ENCODE data around the gene KIF3A.

Gene KIF3A

DNA sequence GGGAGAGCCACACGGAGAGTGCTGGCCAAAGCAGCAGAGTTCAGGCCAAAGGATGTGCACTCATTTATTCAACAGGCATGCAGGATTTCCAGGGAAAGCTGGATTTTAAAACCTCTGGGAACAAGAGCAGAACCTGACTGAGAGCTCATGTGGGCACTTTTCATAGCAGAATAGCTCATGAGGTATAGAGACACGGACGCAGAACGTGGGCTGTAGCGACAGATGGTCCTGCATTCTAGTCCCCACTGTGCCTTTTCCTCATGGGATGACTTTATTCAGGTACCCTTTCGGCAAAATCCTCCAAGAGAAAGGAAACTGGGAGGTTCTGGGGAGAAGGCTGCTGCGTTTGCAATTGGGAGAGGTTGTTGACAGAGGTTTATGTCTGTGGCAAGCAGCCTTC lies 58.2 kb downstream of the KIF3A start:
- no peak for DNase-seq (ENCODE audit: low read depth in 2 of 3, low spot score in 2 of 3)

DNA sequence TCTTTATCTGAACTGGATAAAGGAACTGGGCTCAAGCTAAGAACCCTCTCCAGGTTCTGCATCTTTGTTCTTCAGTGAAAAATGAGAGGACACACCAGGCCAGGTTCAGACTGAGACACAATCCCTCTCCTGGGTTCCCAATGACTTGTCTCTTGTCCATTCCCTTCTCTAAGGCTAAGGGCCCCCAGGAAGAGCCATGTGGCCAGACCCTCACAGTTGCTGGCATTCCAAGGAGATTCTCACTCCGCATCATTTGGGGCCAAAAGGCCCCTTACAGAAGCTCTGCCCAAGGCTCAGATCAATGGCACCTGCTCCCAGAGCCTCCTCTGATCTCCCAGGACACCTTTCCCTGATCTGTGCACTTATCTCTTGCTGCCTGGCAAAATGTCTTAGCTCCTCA lies 58.6 kb downstream of the KIF3A start:
- DNase-seq (ENCODE audit: low read depth in 2 of 3, low spot score in 2 of 3): no peak

- DNase-seq (ENCODE audit: low read depth in 2 of 3, low spot score in 2 of 3): no peak
Observed at GRCh38 chr5:132677682-132678400, 59.5 kb downstream of the KIF3A start.

GRCh38 chr5:132677191-132677590 lies 60.2 kb downstream of the KIF3A start:
- DNase-seq (ENCODE audit: low read depth in 2 of 3, low spot score in 2 of 3): no peak

DNA sequence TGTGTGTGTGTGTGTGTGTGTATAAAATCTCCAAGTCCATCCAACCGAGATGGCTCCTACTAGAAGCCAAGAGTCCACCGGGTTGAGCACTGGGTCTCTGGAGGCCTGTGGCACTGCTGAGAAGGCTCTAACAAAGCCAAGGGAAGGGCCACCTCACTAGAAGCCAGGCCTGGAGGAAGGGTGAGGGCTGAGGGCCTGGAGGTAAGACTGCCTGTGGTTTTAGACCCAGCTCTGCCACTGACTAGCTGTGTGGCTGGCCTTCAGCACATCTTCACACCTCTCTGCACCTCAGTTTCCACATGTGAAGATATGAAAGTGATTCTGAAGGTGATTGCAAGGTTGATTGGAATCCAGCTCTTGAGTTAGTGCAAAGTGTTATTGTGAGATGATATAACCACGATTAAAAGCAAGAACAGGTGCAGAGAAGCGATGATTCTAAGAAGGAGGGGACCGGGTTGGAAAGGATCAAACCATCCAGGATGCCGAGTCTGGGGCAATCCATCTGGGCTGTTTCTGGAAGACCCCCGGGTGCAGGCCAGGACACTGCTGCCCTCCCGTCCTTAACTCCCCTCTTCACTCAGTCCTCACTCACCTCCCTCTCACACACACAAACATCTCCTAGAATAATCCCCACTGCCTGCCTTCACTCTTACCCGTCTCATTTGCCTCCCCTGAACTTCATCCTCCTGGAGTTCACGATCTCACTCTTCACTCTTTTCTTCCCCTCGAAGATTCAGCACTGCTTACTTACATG lies 61.2 kb downstream of the KIF3A start:
- DNase-seq (ENCODE audit: low read depth in 2 of 3, low spot score in 2 of 3): no peak

DNA sequence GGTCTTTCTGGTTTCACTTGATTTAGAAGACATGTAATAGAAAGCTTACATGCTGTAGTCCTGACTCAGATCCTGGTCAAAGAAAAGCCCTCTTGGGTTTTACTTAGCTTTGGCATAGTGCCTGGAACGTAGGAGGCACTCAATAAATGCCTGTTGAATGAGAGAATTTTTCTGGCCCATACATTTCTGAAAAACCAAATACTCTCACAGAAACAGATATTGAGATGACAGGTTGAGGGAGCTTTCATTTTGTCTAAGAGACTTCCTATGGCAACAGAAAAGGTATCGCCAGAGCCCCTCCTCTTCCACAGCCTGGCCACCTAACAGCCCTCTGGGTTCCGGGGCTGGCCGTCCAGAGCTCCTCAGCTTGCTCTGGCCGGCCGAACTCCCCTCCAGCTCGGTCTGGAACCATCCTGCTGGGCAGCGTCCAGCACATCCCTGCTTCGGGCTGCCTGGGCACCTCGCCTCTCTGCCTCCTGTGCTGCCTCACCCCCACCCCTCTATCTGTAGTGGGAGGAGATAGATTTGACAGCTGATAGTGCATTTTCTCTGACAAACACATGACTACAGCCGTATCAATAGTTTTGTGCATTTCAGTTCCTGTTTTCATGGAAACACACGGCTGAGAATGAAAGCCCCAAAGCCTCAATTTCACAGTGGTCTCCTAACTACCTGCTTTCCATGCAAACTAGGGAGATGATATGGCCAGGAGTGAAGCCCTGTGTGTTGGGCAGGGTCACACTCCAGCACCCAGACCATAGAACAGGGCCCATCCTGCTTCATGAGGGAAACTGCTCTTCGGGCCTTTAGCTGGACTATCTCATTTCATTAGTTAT lies 62.5 kb downstream of the KIF3A start:
- no peak for DNase-seq (ENCODE audit: low read depth in 2 of 3, low spot score in 2 of 3)

GRCh38 chr5:132673939-132674630 lies 63.3 kb downstream of the KIF3A start, which contains the start of gene IL4:
Gene IL4 (plus strand): TSS chr5:132673989. CDS start chr5:132674051, 62 bp downstream.
- no peak for DNase-seq (ENCODE audit: low read depth in 2 of 3, low spot score in 2 of 3)

DNA sequence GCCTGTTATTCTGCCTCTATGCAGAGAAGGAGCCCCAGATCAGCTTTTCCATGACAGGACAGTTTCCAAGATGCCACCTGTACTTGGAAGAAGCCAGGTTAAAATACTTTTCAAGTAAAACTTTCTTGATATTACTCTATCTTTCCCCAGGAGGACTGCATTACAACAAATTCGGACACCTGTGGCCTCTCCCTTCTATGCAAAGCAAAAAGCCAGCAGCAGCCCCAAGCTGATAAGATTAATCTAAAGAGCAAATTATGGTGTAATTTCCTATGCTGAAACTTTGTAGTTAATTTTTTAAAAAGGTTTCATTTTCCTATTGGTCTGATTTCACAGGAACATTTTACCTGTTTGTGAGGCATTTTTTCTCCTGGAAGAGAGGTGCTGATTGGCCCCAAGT lies 63.9 kb downstream of the KIF3A start:
- no peak for DNase-seq (ENCODE audit: low read depth in 2 of 3, low spot score in 2 of 3)

DNA sequence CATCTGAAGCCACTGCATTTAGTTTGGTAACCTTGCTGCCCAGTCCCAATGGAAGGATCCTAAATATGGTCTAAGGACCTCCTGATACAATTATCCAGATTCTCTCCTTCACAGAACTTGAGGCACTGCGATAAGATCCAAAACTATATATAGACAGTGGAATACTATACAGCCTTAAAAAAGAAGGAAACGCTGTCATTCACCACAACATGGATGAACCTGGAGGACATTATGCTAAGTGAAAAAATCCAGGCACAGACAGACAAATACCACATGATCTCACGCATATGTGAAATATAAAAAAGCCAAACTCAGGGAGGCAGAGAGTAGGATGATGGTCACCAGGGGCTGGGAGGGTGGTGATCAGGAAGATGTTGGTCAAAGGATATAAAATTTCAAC lies 66.3 kb downstream of the KIF3A start:
- no peak for DNase-seq (ENCODE audit: low read depth in 2 of 3, low spot score in 2 of 3)

GRCh38 chr5:132669966-132670882 lies 67.1 kb downstream of the KIF3A start:
- DNase-seq (ENCODE audit: low read depth in 2 of 3, low spot score in 2 of 3): no peak

DNA sequence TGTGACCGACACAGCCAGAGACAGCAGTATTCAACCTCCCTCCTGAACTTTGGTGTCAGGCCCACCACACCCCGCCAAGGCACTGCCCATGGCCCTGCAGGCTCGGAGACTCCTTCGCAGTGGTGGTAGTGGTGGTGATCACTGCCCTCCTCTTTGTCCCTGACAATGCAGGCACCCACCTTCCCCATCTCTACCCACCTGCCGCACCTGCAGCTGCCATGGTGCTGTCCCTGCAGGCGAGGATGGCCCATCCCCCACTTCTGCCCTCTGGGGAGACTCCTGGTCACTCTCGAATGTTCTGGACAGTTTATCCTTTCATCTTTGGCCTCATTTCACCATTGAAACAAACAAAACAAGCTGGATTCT lies 67.9 kb downstream of the KIF3A start:
- DNase-seq (ENCODE audit: low read depth in 2 of 3, low spot score in 2 of 3): no peak

- DNase-seq (ENCODE audit: low read depth in 2 of 3, low spot score in 2 of 3): no peak
Observed at GRCh38 chr5:132668706-132669454, 68.5 kb downstream of the KIF3A start.

- DNase-seq (ENCODE audit: low read depth in 2 of 3, low spot score in 2 of 3): no peak
Observed at GRCh38 chr5:132667761-132668705, 69.3 kb downstream of the KIF3A start.

- no peak for DNase-seq (ENCODE audit: low read depth in 2 of 3, low spot score in 2 of 3)
Observed at GRCh38 chr5:132667309-132667708, 70.0 kb downstream of the KIF3A start.

- no peak for DNase-seq (ENCODE audit: low read depth in 2 of 3, low spot score in 2 of 3)
Observed at GRCh38 chr5:132666310-132667123, 70.8 kb downstream of the KIF3A start.

- DNase-seq (ENCODE audit: low read depth in 2 of 3, low spot score in 2 of 3): no peak
Observed at GRCh38 chr5:132665574-132666080, 71.7 kb downstream of the KIF3A start.

- no peak for DNase-seq (ENCODE audit: low read depth in 2 of 3, low spot score in 2 of 3)
Observed at GRCh38 chr5:132664696-132665209, 72.6 kb downstream of the KIF3A start.
